Astrocyte (in vitro differentiated cells and primary cell): ENCODE measurements around the gene FZD10.

Experiments
- CTCF ChIP-seq: IDR thresholded peaks from 2 replicates; pipeline ENCODE4 v1.5.1; 2011; ENCODE audit warnings: low read depth, mild to moderate bottlenecking, inconsistent platforms, low read length, moderate library complexity; ENCODE audit not compliant: insufficient read depth
- EZH2 ChIP-seq: IDR thresholded peaks from 2 replicates; pipeline ENCODE4 v1.6.1; 2012; ENCODE audit warnings: mild to moderate bottlenecking, low read length, inconsistent platforms; ENCODE audit not compliant: insufficient read depth

GRCh38 chr12:130202201-130202600, 39.9 kb downstream of the FZD10 start:
- TF ChIP-seq CTCF (no peak), EZH2 (no peak)
